AG04449 (cell line): Measurements from ENCODE around the gene PDGFD.

Source experiments
- CTCF ChIA-PET: fragments of 350-600 bp; formaldehyde crosslinking; extraction: SDS; loops from one replicate; lab custom pipeline; 2021; ENCODE audit warnings: antibody characterized with exemption; lab: Yijun Ruan, JAX
- POLR2A ChIA-PET: fragments of 400-600, 350-600 bp; formaldehyde crosslinking; extraction: SDS; loops from one replicate; lab custom pipeline; 2020; ENCODE audit warnings: antibody characterized with exemption, inconsistent platforms; lab: Yijun Ruan, JAX
- DNase-seq: peaks from one replicate; pipeline ENCODE4 v3.0.0-alpha.2; 2010; ENCODE audit warnings: low read depth, low spot score
- H3K4me3 ChIP-seq: 2 replicates; pipeline ENCODE4 v1.5.1; 2011; ENCODE audit warnings: low read depth, mild to moderate bottlenecking, control low read depth, low read length
- CTCF ChIP-seq: IDR thresholded peaks from one replicate; pipeline ENCODE4 v1.5.1; 2011; ENCODE audit warnings: mild to moderate bottlenecking, moderate library complexity, low read length, control low read depth, inconsistent platforms; ENCODE audit not compliant: insufficient read depth; ENCODE audit errors: missing control alignments

The PDGFD gene

GRCh38 chr11:104000798-104001197 is 163.1 kb downstream of the PDGFD start:
- ChIA-PET POLR2A (no interaction called here), CTCF (no interaction called here)
- no peak for TF ChIP-seq CTCF

DNA sequence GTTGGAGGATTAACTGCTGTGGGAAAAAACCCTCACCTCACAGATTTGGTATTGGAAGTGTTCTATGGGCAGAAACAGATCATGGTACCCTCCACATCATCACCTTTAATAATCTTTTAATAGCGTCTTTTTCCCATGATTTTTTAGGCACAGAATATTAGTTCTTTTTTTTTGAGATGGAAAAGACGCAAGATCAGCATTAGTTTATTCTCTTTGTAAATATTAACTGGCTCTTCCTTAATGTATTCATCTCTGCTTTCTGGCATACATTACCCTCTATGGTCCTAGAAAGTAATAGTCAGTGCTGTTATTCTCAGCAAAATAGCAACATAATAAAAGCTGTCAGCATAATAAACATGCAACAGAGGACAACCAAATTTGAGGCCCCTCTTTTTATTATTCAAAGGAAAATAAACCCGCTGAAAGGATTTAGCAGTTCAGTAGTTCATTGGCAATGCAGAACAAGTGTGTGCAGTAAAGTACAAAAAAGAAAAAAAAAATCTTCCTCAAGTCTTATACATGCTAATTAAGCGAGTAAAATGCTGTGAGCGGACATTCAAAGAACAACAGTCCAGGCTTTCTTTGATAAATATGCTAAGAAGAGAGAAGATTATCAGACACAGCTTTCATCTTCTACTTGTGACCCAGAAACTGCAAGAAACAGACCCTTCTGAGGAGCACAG is 165.0 kb downstream of the PDGFD start:
- ChIA-PET CTCF (no interaction called here), POLR2A (no interaction called here)
- DNase-seq = no peak
- TF ChIP-seq CTCF = no peak
- H3K4me3 ChIP-seq = no peak overlapping the region

More at GRCh38 chr11:104000798-104001197, 163.1 kb downstream of the PDGFD start:
- no peak overlapping the region for H3K4me3 ChIP-seq
- no peak for DNase-seq

DNA sequence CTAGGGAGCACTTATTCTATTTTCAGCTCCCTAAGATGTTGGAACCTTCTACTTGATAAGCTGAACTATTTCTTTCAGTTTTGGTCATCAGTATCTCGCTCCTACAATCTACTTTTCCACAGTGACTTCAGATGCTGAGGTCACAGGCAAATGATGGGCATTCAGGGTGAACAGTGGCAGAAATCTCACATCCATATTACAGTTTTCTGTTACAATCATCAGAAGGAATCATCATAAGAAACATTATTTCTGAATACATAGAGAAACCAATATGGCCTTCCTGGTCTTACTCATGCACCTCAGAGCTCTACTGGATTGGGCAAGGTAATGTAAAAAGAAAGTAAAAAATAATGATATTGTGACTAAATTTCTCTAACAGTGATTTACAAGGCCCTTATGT is 166.9 kb downstream of the PDGFD start:
- POLR2A ChIA-PET = no interaction called here
- no peak for DNase-seq
- H3K4me3 ChIP-seq = no peak overlapping the region
- no peak for TF ChIP-seq CTCF
- CTCF ChIA-PET = interaction anchor here (0.8 kb wide), 1 partner anchor 314 kb away, joined by 3 read pairs; no protein-coding TSS in a partner anchor

- H3K4me3 ChIP-seq = no peak overlapping the region
- POLR2A ChIA-PET = no interaction called here
- no peak for TF ChIP-seq CTCF
- CTCF ChIA-PET = no interaction called here
- DNase-seq = no peak
Observed at GRCh38 chr11:103995896-103996295, 168.1 kb downstream of the PDGFD start.

DNA sequence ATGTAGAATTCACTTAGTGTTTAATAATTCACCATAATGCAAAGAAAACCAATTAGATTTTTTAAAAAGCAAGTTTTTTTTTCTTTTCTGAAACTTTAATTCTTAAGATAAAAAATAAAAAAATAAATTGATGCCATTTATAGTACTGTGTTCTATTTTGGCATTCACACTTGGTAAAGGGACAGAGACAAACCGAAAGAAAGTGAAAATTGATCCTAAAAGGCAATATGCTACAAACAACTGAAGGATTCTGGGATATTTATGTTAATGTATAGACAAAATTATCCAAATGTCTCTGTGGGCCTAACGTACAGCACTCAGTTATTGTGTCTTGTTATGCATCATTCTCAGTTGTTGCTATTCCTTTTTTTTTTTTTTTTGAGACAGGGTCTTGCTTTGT is 169.4 kb downstream of the PDGFD start:
- no peak overlapping the region for H3K4me3 ChIP-seq
- ChIA-PET CTCF (no interaction called here), POLR2A (no interaction called here)
- no peak for TF ChIP-seq CTCF
- no peak for DNase-seq

GRCh38 chr11:103994094-103994493 is 169.9 kb downstream of the PDGFD start:
- ChIA-PET POLR2A (no interaction called here), CTCF (no interaction called here)
- no peak for DNase-seq
- no peak for TF ChIP-seq CTCF
- no peak overlapping the region for H3K4me3 ChIP-seq
